H9 (cell line): ENCODE results near the gene DDX47. TPM values are rescaled to one million over a fixed set of nuclear protein-coding genes. Genes with fewer than 3 reads are reported as not detected.

Source experiments
- DNase-seq: peaks from one replicate; pipeline ENCODE4 v3.0.0-alpha.2; 2017
- H2AFZ ChIP-seq: one replicate; pipeline ENCODE4 v1.6.1; 2013; ENCODE audit warnings: mild to moderate bottlenecking, low read length, control low read depth, moderate library complexity
- H2AK5ac ChIP-seq: 2 replicates; pipeline ENCODE4 v1.6.1; 2013; ENCODE audit warnings: low read length, control low read depth, mixed read lengths; ENCODE audit not compliant: insufficient read length
- H2BK120ac ChIP-seq: one replicate; pipeline ENCODE4 v1.6.1; 2013; ENCODE audit warnings: low read depth, mild to moderate bottlenecking, low read length, control low read depth, inconsistent platforms; ENCODE audit not compliant: poor library complexity, severe bottlenecking
- H2BK12ac ChIP-seq: 2 replicates; pipeline ENCODE4 v1.6.1; 2013; ENCODE audit warnings: low read length, control low read depth, mixed read lengths, low read depth; ENCODE audit not compliant: insufficient read length
- H2BK15ac ChIP-seq: 2 replicates; pipeline ENCODE4 v1.6.1; 2013; ENCODE audit warnings: low read depth, low read length, control low read depth
- H2BK20ac ChIP-seq: one replicate; pipeline ENCODE4 v1.6.1; 2013; ENCODE audit warnings: low read depth, mild to moderate bottlenecking, low read length, control low read depth, inconsistent platforms; ENCODE audit not compliant: poor library complexity, severe bottlenecking
- H2BK5ac ChIP-seq: 2 replicates; pipeline ENCODE4 v1.6.1; 2013; ENCODE audit warnings: low read length, control low read depth, mixed read lengths; ENCODE audit not compliant: insufficient read length
- H3K14ac ChIP-seq: 2 replicates; pipeline ENCODE4 v1.6.1; 2013; ENCODE audit warnings: low read length, control low read depth; ENCODE audit not compliant: insufficient read depth
- H3K18ac ChIP-seq: 2 replicates; pipeline ENCODE4 v1.6.1; 2013; ENCODE audit warnings: low read depth, mild to moderate bottlenecking, mixed read lengths, low read length, control low read depth; ENCODE audit not compliant: insufficient read length
- H3K23ac ChIP-seq: 2 replicates; pipeline ENCODE4 v1.6.1; 2013; ENCODE audit warnings: low read length, control low read depth, mixed read lengths, low read depth; ENCODE audit not compliant: insufficient read length
- H3K23me2 ChIP-seq: 2 replicates; pipeline ENCODE4 v1.6.1; 2013; ENCODE audit warnings: low read depth, mild to moderate bottlenecking, mixed read lengths, low read length, control low read depth; ENCODE audit not compliant: insufficient read length, poor library complexity, severe bottlenecking
- H3K27ac ChIP-seq: 2 replicates; pipeline ENCODE4 v1.5.1; 2013; ENCODE audit warnings: low read length, control low read depth, mixed read lengths, low read depth; ENCODE audit not compliant: insufficient read length
- H3K27me3 ChIP-seq: 2 replicates; pipeline ENCODE4 v1.6.1; 2013; ENCODE audit warnings: low read length, control low read depth, inconsistent platforms; ENCODE audit not compliant: insufficient read depth
- H3K4ac ChIP-seq: 2 replicates; pipeline ENCODE4 v1.6.1; 2013; ENCODE audit warnings: low read depth, mild to moderate bottlenecking, control low read depth, inconsistent platforms, low read length, moderate library complexity
- H3K4me1 ChIP-seq: 2 replicates; pipeline ENCODE4 v1.6.1; 2013; ENCODE audit warnings: low read length, control low read depth, inconsistent platforms; ENCODE audit not compliant: insufficient read depth
- H3K4me2 ChIP-seq: 2 replicates; pipeline ENCODE4 v1.6.1; 2013; ENCODE audit warnings: low read length, control low read depth, mixed read lengths; ENCODE audit not compliant: insufficient read length, insufficient read depth
- H3K56ac ChIP-seq: 2 replicates; pipeline ENCODE4 v1.6.1; 2013; ENCODE audit warnings: low read depth, mild to moderate bottlenecking, mixed read lengths, low read length, control low read depth; ENCODE audit not compliant: insufficient read length
- H3K79me1 ChIP-seq: 2 replicates; pipeline ENCODE4 v1.6.1; 2013; ENCODE audit warnings: low read depth, mild to moderate bottlenecking, moderate library complexity, low read length, control low read depth, inconsistent platforms; ENCODE audit not compliant: insufficient read depth, poor library complexity, severe bottlenecking
- H3K79me2 ChIP-seq: 2 replicates; pipeline ENCODE4 v1.6.1; 2013; ENCODE audit warnings: low read length, control low read depth, inconsistent platforms; ENCODE audit not compliant: insufficient read depth
- H3K9ac ChIP-seq: 2 replicates; pipeline ENCODE4 v1.6.1; 2013; ENCODE audit warnings: low read length, control low read depth, mixed read lengths; ENCODE audit not compliant: insufficient read length; ENCODE audit errors: extremely low read depth
- H3K9me3 ChIP-seq: one replicate; pipeline ENCODE4 v1.6.1; 2013; ENCODE audit warnings: low read depth, low read length, inconsistent platforms; ENCODE audit not compliant: control insufficient read depth
- H3T11ph ChIP-seq: one replicate; pipeline ENCODE4 v1.6.1; 2013; ENCODE audit warnings: mild to moderate bottlenecking, low read length, control low read depth, inconsistent platforms
- H4K20me1 ChIP-seq: one replicate; pipeline ENCODE4 v1.6.1; 2013; ENCODE audit not compliant: control insufficient read depth, insufficient read length, insufficient read depth
- H4K5ac ChIP-seq: 2 replicates; pipeline ENCODE4 v1.6.1; 2013; ENCODE audit warnings: low read depth, mild to moderate bottlenecking, mixed read lengths, low read length, control low read depth; ENCODE audit not compliant: insufficient read length
- H4K8ac ChIP-seq: replicated peaks from 2 replicates; pipeline ENCODE4 v1.6.1; 2013; ENCODE audit warnings: low read length, control low read depth, mixed read lengths, low read depth; ENCODE audit not compliant: insufficient read length
- H4K91ac ChIP-seq: 2 replicates; pipeline ENCODE4 v1.6.1; 2013; ENCODE audit warnings: low read depth, mild to moderate bottlenecking, moderate library complexity, mixed read lengths, low read length, control low read depth; ENCODE audit not compliant: insufficient read length
- H3K27ac Mint-ChIP-seq, 3 experiments: 2 replicates in 2 of 3; 3 replicates in 1 of 3; pipeline ENCODE4 v1.8.0; 2020 to 2021; ENCODE audit warnings: mixed read lengths in 3 of 3, mild to moderate bottlenecking in 1 of 3, moderate library complexity in 1 of 3
- H3K27me3 Mint-ChIP-seq: 2 replicates; pipeline ENCODE4 v1.8.0; 2021; ENCODE audit warnings: low read depth, mild to moderate bottlenecking, moderate library complexity, mixed read lengths
- H3K36me3 Mint-ChIP-seq, 3 experiments: 2 replicates in 2 of 3; 3 replicates in 1 of 3; pipeline ENCODE4 v1.8.0; 2020 to 2021; ENCODE audit warnings: low read depth in 3 of 3, mixed read lengths in 3 of 3; ENCODE audit not compliant: insufficient read depth in 1 of 3
- H3K4me1 Mint-ChIP-seq, 2 experiments: 2 replicates each; pipeline ENCODE4 v1.8.0; 2020; ENCODE audit warnings: mixed read lengths in 2 of 2
- H3K4me3 Mint-ChIP-seq, 2 experiments: 2 replicates in 1 of 2; 3 replicates in 1 of 2; pipeline ENCODE4 v1.8.0; 2020 to 2021; ENCODE audit warnings: mild to moderate bottlenecking in 2 of 2, mixed read lengths in 2 of 2, moderate library complexity in 1 of 2
- H3K9me3 Mint-ChIP-seq, 2 experiments: 2 replicates in 1 of 2; 3 replicates in 1 of 2; pipeline ENCODE4 v1.8.0; 2020; ENCODE audit warnings: mild to moderate bottlenecking in 2 of 2, mixed read lengths in 2 of 2, moderate library complexity in 1 of 2
- WGBS: extraction: QIAGEN DNeasy Blood & Tissue Kit; methylation state at CpG from one replicate; pipeline ENCODE4 v1.1.7; 2013; ENCODE audit warnings: missing lambda C conversion rate, low lambda C conversion rate, mixed read lengths; ENCODE audit not compliant: insufficient read length; ENCODE audit errors: extremely low coverage; 5-methylcytosine and 5-hydroxymethylcytosine counted together
- total RNA-seq: library from RNA; stranded (reverse); gene quantifications from 2 replicates; pipeline ENCODE4 v1.2.1, GENCODE V29; 2021
- TF ChIP-seq, protein P1 (sequence below): fragments of 200-600 bp; sonication (generic); conservative IDR thresholded peaks from 3 replicates; pipeline ENCODE4 v1.8.0; 2021; ENCODE audit warnings: antibody characterized with exemption, mild to moderate bottlenecking

The DDX47 gene
- total RNA-seq, 1 experiment from 2014 or later, result 78.2 TPM

DNA sequence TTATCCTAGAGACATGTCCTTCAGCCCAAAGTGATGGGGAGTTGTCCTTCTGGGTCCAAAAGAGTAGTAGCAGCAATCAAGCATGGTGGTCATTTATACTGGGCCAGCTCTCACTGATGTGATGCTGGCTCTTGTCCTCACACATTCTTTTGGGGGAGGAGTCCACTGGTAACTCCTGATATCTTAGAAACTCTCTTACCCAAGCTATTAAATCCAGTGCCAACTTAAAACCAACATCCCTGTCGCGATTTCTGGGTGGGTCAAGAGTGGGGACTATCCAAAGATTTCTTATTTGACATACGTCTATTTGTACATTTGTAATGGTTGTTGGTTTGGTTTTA, 24.6 kb downstream of the DDX47 start:
- Histone ChIP-seq H2AFZ (no peak overlapping the region), H3K4me2 (no peak overlapping the region), H2BK15ac (no peak overlapping the region), H2BK20ac (no peak overlapping the region), H4K20me1 (no peaks in the 10 kb centered on the region), H3K4ac (no peak overlapping the region), H3K79me2 (no peaks in the 10 kb centered on the region), H3K14ac (no peak overlapping the region), H4K91ac (no peak overlapping the region), H4K8ac (no peak overlapping the region), H3K4me1 (no peaks in the 10 kb centered on the region; the same call in 1 of the 2 replicates), H3K56ac (no peak overlapping the region), H2BK12ac (no peak overlapping the region), H3K23me2 (no peaks in the 10 kb centered on the region), H3K79me1 (no peaks in the 10 kb centered on the region), H3K9ac (no peak overlapping the region), H3K9me3 (no peaks in the 10 kb centered on the region), H4K5ac (no peak overlapping the region), H3K27ac (no peak overlapping the region), H3K23ac (no peak overlapping the region), H3K18ac (no peak overlapping the region), H2BK120ac (no peak overlapping the region), H3T11ph (no peak overlapping the region), H2BK5ac (no peak overlapping the region), H2AK5ac (no peak overlapping the region), H3K27me3 (no peaks in the 10 kb centered on the region)
- no peak for DNase-seq
- TF ChIP-seq, protein P1, sequence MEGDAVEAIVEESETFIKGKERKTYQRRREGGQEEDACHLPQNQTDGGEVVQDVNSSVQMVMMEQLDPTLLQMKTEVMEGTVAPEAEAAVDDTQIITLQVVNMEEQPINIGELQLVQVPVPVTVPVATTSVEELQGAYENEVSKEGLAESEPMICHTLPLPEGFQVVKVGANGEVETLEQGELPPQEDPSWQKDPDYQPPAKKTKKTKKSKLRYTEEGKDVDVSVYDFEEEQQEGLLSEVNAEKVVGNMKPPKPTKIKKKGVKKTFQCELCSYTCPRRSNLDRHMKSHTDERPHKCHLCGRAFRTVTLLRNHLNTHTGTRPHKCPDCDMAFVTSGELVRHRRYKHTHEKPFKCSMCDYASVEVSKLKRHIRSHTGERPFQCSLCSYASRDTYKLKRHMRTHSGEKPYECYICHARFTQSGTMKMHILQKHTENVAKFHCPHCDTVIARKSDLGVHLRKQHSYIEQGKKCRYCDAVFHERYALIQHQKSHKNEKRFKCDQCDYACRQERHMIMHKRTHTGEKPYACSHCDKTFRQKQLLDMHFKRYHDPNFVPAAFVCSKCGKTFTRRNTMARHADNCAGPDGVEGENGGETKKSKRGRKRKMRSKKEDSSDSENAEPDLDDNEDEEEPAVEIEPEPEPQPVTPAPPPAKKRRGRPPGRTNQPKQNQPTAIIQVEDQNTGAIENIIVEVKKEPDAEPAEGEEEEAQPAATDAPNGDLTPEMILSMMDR, result no peak
- peak overlapping the region in 1 of 3 experiments; percentile 84; a peak in 1 of 7 replicates for H3K27ac Mint-ChIP-seq
- H3K4me3 Mint-ChIP-seq, result no peak overlapping the region
- peaks cover 6 to 18% (median 18%) of the 10 kb centered on the region in 3 experiments; a peak in 6 of 7 replicates for H3K36me3 Mint-ChIP-seq
- no CpG with 5 or more reads among the region's 3 CpGs for WGBS
- peaks cover 8 to 10% of the 10 kb centered on the region in 2 experiments for H3K4me1 Mint-ChIP-seq
- no peaks in the 10 kb centered on the region for H3K27me3 Mint-ChIP-seq
- H3K9me3 Mint-ChIP-seq, result no peaks in the 10 kb centered on the region
